ENCODE results near the gene IRAK1BP1.

DNA sequence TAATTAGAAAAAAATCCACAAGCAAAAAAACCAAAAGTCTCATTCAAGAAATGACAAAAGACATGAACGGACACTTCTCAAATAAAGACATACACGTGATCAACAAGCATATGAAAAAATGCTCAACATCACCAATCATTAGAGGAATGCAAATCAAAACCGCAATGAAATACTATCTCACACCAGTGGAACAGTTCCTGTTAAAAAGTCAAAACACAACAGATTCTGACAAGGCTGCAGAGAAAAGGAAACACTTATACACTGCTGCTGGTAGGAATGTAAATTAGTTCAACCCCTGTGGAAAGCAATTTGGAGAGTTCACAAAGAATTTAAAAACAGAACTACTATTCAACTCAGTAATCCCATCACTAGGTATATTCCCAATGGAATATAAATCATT, 58.0 kb downstream of the IRAK1BP1 start:
- TF ChIP-seq, protein P1, sequence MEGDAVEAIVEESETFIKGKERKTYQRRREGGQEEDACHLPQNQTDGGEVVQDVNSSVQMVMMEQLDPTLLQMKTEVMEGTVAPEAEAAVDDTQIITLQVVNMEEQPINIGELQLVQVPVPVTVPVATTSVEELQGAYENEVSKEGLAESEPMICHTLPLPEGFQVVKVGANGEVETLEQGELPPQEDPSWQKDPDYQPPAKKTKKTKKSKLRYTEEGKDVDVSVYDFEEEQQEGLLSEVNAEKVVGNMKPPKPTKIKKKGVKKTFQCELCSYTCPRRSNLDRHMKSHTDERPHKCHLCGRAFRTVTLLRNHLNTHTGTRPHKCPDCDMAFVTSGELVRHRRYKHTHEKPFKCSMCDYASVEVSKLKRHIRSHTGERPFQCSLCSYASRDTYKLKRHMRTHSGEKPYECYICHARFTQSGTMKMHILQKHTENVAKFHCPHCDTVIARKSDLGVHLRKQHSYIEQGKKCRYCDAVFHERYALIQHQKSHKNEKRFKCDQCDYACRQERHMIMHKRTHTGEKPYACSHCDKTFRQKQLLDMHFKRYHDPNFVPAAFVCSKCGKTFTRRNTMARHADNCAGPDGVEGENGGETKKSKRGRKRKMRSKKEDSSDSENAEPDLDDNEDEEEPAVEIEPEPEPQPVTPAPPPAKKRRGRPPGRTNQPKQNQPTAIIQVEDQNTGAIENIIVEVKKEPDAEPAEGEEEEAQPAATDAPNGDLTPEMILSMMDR (IDR thresholded peaks at IDR 0.05): no peak
- TF ChIP-seq ZFX (IDR thresholded peaks at IDR 0.05; ENCODE audit: borderline replicate concordance): no peak
